Measurements from ENCODE around the gene DYDC1.

DNA sequence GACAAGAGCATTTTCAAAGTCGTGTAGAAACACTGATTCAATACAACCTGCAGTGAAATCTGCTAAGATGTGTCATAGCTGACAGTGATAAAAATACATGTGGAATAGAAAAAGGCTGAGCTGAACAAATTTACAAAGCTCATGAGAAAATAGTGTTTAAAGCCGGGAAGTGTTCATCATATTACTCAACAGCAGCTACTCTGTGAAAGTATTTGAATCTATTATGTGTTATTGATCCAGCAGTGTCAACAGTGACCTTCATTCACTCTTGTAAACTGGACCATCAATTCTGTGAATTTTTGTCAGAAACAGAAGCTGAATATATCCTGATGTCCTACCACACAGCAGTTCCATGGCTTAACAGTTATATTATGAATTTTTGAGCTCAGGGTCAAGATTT, 11.6 kb downstream of the DYDC1 start:
- no peak for TF ChIP-seq SP1 (IDR thresholded peaks at IDR 0.05)
- no peak for TF ChIP-seq TAF1 (conservative IDR thresholded peaks at IDR 0.05)
- TF ChIP-seq, protein P1, sequence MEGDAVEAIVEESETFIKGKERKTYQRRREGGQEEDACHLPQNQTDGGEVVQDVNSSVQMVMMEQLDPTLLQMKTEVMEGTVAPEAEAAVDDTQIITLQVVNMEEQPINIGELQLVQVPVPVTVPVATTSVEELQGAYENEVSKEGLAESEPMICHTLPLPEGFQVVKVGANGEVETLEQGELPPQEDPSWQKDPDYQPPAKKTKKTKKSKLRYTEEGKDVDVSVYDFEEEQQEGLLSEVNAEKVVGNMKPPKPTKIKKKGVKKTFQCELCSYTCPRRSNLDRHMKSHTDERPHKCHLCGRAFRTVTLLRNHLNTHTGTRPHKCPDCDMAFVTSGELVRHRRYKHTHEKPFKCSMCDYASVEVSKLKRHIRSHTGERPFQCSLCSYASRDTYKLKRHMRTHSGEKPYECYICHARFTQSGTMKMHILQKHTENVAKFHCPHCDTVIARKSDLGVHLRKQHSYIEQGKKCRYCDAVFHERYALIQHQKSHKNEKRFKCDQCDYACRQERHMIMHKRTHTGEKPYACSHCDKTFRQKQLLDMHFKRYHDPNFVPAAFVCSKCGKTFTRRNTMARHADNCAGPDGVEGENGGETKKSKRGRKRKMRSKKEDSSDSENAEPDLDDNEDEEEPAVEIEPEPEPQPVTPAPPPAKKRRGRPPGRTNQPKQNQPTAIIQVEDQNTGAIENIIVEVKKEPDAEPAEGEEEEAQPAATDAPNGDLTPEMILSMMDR (IDR thresholded peaks at IDR 0.05; ENCODE audit: low read depth, low read length, missing input control), result no peak
- TF ChIP-seq YY1 (IDR thresholded peaks at IDR 0.05), result no peak
- peak in 1 of 2 donors; percentile 21 for TF ChIP-seq JUND (IDR thresholded peaks at IDR 0.05)
- no peak for TF ChIP-seq FOXA1 (IDR thresholded peaks at IDR 0.05)
- TF ChIP-seq RXRA (IDR thresholded peaks at IDR 0.05), result no peak
- TF ChIP-seq EGR1 (IDR thresholded peaks at IDR 0.05; ENCODE audit: low read depth in 2 of 2), result no peak
